ENCODE data around the gene NIN. TPM values are rescaled to one million over a fixed set of nuclear protein-coding genes. Genes with fewer than 3 reads are reported as not detected.

Gene NIN
- total RNA-seq, 1 experiment from 2014 or later: 36.5 TPM

GRCh38 chr14:50808053-50808452, 22.9 kb downstream of the NIN start:
- H3K27ac ChIP-seq: no peak overlapping the region
- no TSS peak for BruUV-seq (replicated peaks)
- no peak overlapping the region for H3K4me2 ChIP-seq
- no peak overlapping the region for H2AFZ ChIP-seq
- no peaks in the 10 kb centered on the region for H3K79me2 ChIP-seq (ENCODE audit: low read depth)
- CTCF ChIA-PET: interaction anchor here (0.7 to 0.8 kb wide), 2 partner anchors 53 to 125 kb away, joined by 7 to 14 read pairs; no protein-coding TSS in a partner anchor
- no peaks in the 10 kb centered on the region for H3K27me3 ChIP-seq (ENCODE audit: insufficient read depth, low read depth)
- no peak overlapping the region for H3K4me3 ChIP-seq
- H3K36me3 ChIP-seq (ENCODE audit: low read depth): no peaks in the 10 kb centered on the region
- no peaks in the 10 kb centered on the region for H3K9me2 ChIP-seq (ENCODE audit: insufficient read depth)
- no peaks in the 10 kb centered on the region for H3K9me3 ChIP-seq (ENCODE audit: insufficient read depth, low read depth)
- TF ChIP-seq CTCF (conservative IDR thresholded peaks at IDR 0.05) (no peak), EZH2 (IDR thresholded peaks at IDR 0.05; ENCODE audit: low read depth) (no peak)
- intact Hi-C loops (cut with micrococcal nuclease; ENCODE audit: unreplicated experiment): no loop called here
- no peak for DNase-seq
- H4K20me1 ChIP-seq (ENCODE audit: insufficient read depth): no peaks in the 10 kb centered on the region
- POLR2A ChIA-PET (ENCODE audit: unreplicated experiment): no interaction called here
- H3K4me1 ChIP-seq (replicated peaks; ENCODE audit: insufficient read depth): no peaks in the 10 kb centered on the region
- no peaks in the 10 kb centered on the region for H3F3A ChIP-seq (ENCODE audit: insufficient read depth, low read depth)

- no peak overlapping the region for H3K4me3 ChIP-seq
- BruUV-seq (replicated peaks): no TSS peak
- H3K79me2 ChIP-seq (ENCODE audit: low read depth): no peaks in the 10 kb centered on the region
- intact Hi-C loops (cut with micrococcal nuclease; ENCODE audit: unreplicated experiment): no loop called here
- H2AFZ ChIP-seq: no peak overlapping the region
- no peaks in the 10 kb centered on the region for H4K20me1 ChIP-seq (ENCODE audit: insufficient read depth)
- H3K9me3 ChIP-seq (ENCODE audit: insufficient read depth, low read depth): no peaks in the 10 kb centered on the region
- POLR2A ChIA-PET (ENCODE audit: unreplicated experiment): no interaction called here
- CTCF ChIA-PET: interaction anchor here (0.7 kb wide), 1 partner anchor 12 kb away, joined by 3 read pairs; no protein-coding TSS in a partner anchor
- H3K27me3 ChIP-seq (ENCODE audit: insufficient read depth, low read depth): no peaks in the 10 kb centered on the region
- no peaks in the 10 kb centered on the region for H3K9me2 ChIP-seq (ENCODE audit: insufficient read depth)
- no peak for TF ChIP-seq CTCF (conservative IDR thresholded peaks at IDR 0.05)
- no peak for TF ChIP-seq EZH2 (IDR thresholded peaks at IDR 0.05; ENCODE audit: low read depth)
- no peak overlapping the region for H3K4me2 ChIP-seq
- H3F3A ChIP-seq (ENCODE audit: insufficient read depth, low read depth): no peaks in the 10 kb centered on the region
- no peak overlapping the region for H3K27ac ChIP-seq
- no peaks in the 10 kb centered on the region for H3K36me3 ChIP-seq (ENCODE audit: low read depth)
- H3K4me1 ChIP-seq (replicated peaks; ENCODE audit: insufficient read depth): no peaks in the 10 kb centered on the region; the same call in 1 of the 2 replicates
- DNase-seq: no peak
Observed at GRCh38 chr14:50806241-50806933, 24.6 kb downstream of the NIN start.

GRCh38 chr14:50805396-50805795, 25.6 kb downstream of the NIN start:
- no peaks in the 10 kb centered on the region for H4K20me1 ChIP-seq (ENCODE audit: insufficient read depth)
- no peaks in the 10 kb centered on the region for H3K9me2 ChIP-seq (ENCODE audit: insufficient read depth)
- POLR2A ChIA-PET (ENCODE audit: unreplicated experiment): no interaction called here

More at GRCh38 chr14:50805396-50805795, 25.6 kb downstream of the NIN start:
- Histone ChIP-seq H3K27ac (no peak overlapping the region), H3K4me2 (no peak overlapping the region), H3K27me3 (ENCODE audit: insufficient read depth, low read depth) (no peaks in the 10 kb centered on the region), H3K36me3 (ENCODE audit: low read depth) (no peaks in the 10 kb centered on the region), H3F3A (ENCODE audit: insufficient read depth, low read depth) (no peaks in the 10 kb centered on the region), H3K9me3 (ENCODE audit: insufficient read depth, low read depth) (no peaks in the 10 kb centered on the region), H2AFZ (no peak overlapping the region), H3K4me3 (no peak overlapping the region), H3K79me2 (ENCODE audit: low read depth) (no peaks in the 10 kb centered on the region), H3K4me1 (replicated peaks; ENCODE audit: insufficient read depth) (no peaks in the 10 kb centered on the region; the same call in 1 of the 2 replicates)
- DNase-seq: no peak
- intact Hi-C loops (cut with micrococcal nuclease; ENCODE audit: unreplicated experiment): no loop called here
- CTCF ChIA-PET: no interaction called here
- TF ChIP-seq EZH2 (IDR thresholded peaks at IDR 0.05; ENCODE audit: low read depth): no peak
- no peak for TF ChIP-seq CTCF (conservative IDR thresholded peaks at IDR 0.05)
- BruUV-seq (replicated peaks): no TSS peak
